Stimulated activated CD8-positive, alpha-beta memory T cell treated with anti-CD3 and anti-CD28 coated beads, Interleukin-7, amount 100 ng/mL, for 48 hours (primary cell): Measurements from ENCODE around the gene RNF220.

Source experiments
- DNase-seq, 2 donors: peaks; one replicate each; pipeline ENCODE4 v3.0.0-alpha.2; 2020; ENCODE audit warnings: low read depth in 1 of 2; ENCODE audit errors: extremely low read depth in 1 of 2

Gene RNF220

GRCh38 chr1:44425341-44426082 is 20.5 kb downstream of the RNF220 start:
- DNase-seq: no peak

DNA sequence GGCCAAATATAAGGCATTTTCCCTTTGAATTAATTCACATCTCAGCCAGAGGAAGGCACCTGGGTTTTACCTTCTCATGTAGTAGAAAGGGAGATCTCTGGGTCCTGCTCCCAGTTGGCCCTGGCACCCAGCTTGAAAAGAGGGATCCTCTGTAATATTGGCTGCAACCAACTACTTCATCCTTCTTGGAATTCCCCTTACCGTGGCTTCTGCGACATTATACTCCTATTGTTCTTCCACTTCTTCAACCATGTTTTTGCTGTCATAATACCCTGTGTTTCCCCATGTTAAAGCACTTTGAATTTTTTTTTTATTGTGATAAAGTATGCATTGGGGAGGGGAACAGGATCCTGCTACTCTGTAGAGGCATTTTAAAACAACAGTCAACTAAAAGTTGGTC is 26.8 kb downstream of the RNF220 start:
- no peak for DNase-seq

GRCh38 chr1:44433209-44433608 is 28.2 kb downstream of the RNF220 start:
- DNase-seq: no peak

GRCh38 chr1:44436401-44437106 is 31.5 kb downstream of the RNF220 start:
- no peak for DNase-seq

DNA sequence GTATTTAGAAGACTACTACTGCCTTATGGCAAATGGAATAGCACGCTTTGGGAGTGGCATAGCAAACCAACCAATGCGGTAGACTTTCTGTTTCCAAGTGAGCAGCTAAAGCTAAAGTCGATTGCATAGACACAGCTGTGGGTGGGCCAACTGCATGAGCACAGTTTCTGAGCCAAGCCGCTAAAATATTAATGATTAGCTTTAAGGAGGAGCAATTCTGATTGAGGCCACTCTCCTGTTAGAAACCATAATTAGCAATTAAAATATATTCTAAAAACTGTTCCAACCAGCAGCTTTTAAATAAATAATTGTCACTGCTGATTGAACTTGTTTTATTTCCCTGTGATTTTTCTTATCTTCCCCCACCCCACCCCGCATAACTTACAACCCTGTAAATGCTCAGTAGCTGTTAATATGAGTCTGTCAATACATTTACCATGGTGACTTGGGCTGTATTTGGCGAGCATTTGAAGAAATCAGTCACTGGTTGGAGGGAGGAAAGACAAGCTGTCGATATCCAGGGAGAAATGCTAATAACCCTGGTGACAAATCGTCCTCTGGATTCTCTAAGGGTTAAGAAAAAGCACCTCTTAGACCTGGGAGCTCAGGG is 32.2 kb downstream of the RNF220 start:
- no peak for DNase-seq

GRCh38 chr1:44442791-44443190 is 37.7 kb downstream of the RNF220 start:
- no peak for DNase-seq

GRCh38 chr1:44447051-44447810 is 42.2 kb downstream of the RNF220 start:
- no peak for DNase-seq

DNA sequence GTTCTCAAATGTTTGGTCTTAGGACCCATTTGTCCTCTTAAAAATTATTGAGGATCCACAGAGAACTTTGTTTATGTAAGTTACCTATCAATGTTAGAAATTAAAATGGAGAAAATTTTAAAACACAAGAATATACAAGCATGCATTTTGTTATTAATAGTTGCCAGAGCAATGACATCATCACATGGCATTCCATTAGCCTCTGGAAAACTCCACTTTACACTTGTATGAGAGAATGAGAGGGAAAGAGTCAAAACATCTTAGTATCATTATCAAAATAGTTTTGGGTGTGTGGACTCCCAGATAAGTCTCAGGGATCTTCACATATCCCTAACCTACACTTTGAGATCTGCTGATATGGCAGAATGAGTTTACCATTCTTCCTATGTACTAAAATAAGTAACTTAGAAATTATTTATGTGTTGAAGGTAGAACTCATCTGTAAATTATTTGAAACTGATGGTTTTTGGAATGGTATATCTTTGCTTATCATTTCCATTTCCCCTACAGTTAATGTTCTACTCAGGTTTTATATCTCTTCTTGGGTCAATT is 48.8 kb downstream of the RNF220 start:
- DNase-seq: no peak

DNA sequence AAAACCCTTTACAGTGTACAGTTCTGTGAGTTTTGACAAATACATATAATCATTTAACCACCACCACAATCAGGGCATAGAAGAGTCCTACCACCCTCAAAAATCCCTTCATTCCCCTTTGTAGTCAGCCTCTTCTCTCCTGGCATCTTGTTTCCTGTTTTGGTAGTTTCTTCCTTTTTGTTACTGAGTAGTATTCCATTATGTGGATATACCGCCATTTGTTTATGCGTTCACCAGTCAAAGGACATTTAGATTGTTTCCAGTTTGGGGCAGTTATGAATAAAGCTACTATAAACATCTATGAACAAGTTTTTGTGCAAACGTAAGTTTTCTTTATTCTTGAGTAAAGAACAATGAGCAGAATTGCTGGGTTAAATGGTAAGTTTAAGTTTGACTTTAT is 49.6 kb downstream of the RNF220 start:
- no peak for DNase-seq

GRCh38 chr1:44460107-44460882 is 55.2 kb downstream of the RNF220 start:
- no peak for DNase-seq

DNA sequence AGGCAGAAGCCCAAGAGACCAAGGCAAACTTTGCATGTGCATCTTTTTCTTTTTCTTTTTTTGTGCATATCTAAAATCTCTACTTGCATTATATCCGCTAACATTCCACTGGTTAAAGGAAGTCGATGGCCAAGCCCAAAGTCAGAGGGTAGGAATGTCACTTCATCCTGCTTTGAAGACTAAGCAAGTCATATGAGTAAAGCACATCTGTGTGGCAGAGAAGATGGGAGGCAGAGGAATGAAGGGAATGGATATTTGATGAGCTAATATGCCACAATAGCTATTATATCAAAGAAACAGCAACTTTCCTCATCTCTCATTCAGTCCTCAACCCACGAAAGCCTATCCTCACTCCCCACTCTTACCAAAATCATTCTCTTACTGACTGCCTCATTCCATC is 59.3 kb downstream of the RNF220 start:
- no peak for DNase-seq

DNA sequence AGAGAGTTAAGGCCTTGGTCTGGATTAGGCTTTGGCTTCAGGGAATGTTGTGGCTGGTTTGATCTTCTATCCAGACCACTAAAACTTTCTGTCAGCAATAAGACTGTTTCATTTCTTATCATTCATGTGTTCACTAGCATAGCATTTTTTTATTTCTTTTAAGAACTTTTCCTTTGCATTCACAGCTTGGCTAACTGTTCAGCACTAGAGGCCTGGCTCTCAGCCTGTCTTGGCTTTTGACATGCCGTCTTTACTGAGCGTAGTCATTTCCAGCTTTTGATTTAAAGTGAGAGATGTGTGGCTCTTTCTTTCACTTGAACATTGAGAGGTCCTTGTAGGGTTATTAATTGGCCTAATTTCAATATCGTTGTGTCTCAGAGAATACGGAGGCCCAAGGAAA is 62.5 kb downstream of the RNF220 start:
- no peak for DNase-seq

DNA sequence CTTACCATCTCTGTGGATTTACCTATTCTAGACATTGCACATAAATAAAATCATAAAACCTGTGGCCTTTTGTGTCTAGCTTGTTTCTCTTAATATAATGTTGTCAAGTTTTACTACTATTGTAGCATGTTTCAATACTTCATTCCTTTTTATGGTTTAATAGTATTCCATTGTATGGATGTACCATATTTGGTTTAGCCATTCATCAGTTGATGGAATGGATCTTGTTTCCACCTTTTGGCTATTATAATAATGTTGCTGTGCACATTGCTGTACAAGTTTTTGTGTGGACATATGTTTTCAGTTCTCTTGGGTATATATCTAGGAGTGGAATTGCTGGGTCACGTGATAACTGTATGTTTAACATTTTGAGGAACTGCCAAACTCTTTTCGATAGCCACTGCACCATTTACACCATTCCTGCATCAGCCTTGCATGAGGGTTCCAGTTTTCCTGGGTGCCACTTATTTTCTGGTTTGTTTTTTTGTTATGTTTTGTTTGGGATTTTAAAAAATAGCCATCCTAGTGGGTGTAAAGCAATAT is 66.9 kb downstream of the RNF220 start:
- DNase-seq: no peak

DNA sequence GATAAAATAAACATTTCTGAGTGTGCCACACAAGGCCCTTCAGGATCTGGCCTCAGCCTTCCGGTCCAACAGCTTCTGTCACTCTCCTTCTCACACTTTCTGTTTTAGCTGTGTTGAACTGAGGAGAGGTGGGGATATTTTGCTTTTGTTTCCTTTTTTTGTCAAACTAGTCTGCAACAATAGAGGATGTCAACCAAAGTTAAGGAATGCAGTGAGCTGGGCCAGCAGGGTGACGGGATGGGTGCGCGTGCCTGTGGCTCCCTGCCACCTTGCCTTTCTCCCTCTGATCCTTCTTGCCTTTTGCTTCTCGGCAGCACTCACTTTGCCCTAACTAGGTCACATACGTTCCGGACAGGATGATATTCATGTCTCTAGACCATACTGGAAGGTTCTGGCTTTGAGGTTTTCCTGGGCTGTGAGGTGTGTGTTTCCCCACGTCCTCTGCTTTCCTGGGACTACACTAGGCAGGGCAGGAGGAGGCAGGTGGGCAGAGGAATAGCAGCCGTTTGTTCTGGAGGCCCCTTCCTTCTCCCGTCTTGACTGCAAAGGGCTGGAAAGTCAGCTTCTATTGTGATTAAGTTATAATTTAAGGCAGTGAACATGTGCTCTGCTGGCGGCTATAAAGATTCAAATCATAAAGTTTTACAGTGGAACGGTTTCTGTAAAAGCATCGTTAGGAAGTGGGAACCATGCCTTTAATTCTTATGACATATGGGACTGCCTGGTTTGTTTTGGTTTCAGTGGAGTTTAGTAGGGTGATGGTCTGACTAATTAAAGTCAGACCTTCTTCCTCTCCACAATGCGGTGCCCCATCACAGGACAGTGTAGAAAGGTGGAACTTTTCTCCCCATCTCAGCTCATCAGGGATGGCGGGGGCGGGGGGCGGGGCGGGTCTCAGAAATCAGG is 67.8 kb downstream of the RNF220 start:
- DNase-seq: no peak

GRCh38 chr1:44476891-44477290 is 71.8 kb downstream of the RNF220 start:
- DNase-seq: no peak

DNA sequence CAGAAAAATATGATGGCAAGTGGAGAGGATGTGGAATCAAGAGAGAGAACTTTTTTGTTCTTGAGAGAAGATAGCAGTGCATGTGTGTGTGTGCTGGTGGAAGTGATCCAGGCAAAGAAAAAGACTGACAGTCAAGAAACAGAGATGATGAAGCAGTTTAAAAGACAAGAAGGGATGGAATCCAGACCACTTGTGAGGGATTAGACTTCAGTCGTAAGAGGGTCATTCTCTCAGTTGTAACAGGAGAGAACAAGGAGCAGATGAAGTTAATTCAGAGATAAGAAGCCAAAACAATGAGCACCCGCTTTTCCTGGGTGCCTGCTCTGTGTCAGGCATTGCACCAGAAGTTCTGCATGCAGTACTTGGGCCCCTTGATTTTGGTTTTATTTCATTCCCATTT is 76.6 kb downstream of the RNF220 start:
- no peak for DNase-seq

- no peak for DNase-seq
Observed at GRCh38 chr1:44483089-44483874, 78.2 kb downstream of the RNF220 start.

- no peak for DNase-seq
Observed at GRCh38 chr1:44484155-44484688, 79.2 kb downstream of the RNF220 start.
